Occipital lobe (tissue), 2 donors: ENCODE data around the gene XRN2. TPM values are rescaled to one million over a fixed set of nuclear protein-coding genes. Genes with fewer than 3 reads are reported as not detected.

Source experiments
- DNase-seq: peaks from one replicate; lab custom pipeline; 2025; lab: John Stamatoyannopoulos, UW
- total RNA-seq: library from RNA; depleted of rRNA; stranded (reverse); fragments of >200 nt; gene quantifications from one replicate; pipeline ENCODE4 v1.2.3, GENCODE V29; 2014

XRN2 gene
- total RNA-seq = 98.6 TPM

GRCh38 chr20:21303061-21303871 lies at the start of gene XRN2:
TSS of gene XRN2 (plus strand) at chr20:21303331. CDS start at chr20:21303399, 68 bp downstream.
- peak; percentile 90 for DNase-seq

- no peak for DNase-seq
Observed at GRCh38 chr20:21257192-21257591, 45.9 kb upstream of the XRN2 start.

- DNase-seq = no peak
Observed at GRCh38 chr20:21258411-21258810, 44.7 kb upstream of the XRN2 start.

- DNase-seq = peak; percentile 34
Observed at GRCh38 chr20:21259346-21259745, 43.8 kb upstream of the XRN2 start.

GRCh38 chr20:21262812-21263211 lies 40.3 kb upstream of the XRN2 start:
- no peak for DNase-seq

GRCh38 chr20:21265261-21266190 lies 37.6 kb upstream of the XRN2 start:
- DNase-seq = no peak

- no peak for DNase-seq
Observed at GRCh38 chr20:21266191-21266536, 37.0 kb upstream of the XRN2 start.

GRCh38 chr20:21269772-21270171 lies 33.4 kb upstream of the XRN2 start:
- DNase-seq = no peak

- no peak for DNase-seq
Observed at GRCh38 chr20:21270806-21271205, 32.3 kb upstream of the XRN2 start.

- DNase-seq = no peak
Observed at GRCh38 chr20:21272279-21272678, 30.9 kb upstream of the XRN2 start.

GRCh38 chr20:21272679-21273078 lies 30.5 kb upstream of the XRN2 start:
- no peak for DNase-seq

- DNase-seq = no peak
Observed at GRCh38 chr20:21273755-21274386, 29.3 kb upstream of the XRN2 start.

GRCh38 chr20:21278829-21279228 lies 24.3 kb upstream of the XRN2 start:
- DNase-seq = no peak

GRCh38 chr20:21279706-21280521 lies 23.2 kb upstream of the XRN2 start:
- DNase-seq = no peak

GRCh38 chr20:21280522-21281016 lies 22.6 kb upstream of the XRN2 start:
- no peak for DNase-seq

- DNase-seq = no peak
Observed at GRCh38 chr20:21286775-21287174, 16.4 kb upstream of the XRN2 start.

- no peak for DNase-seq
Observed at GRCh38 chr20:21288587-21289370, 14.4 kb upstream of the XRN2 start.

GRCh38 chr20:21289651-21290050 lies 13.5 kb upstream of the XRN2 start:
- no peak for DNase-seq

GRCh38 chr20:21291026-21291425 lies 12.1 kb upstream of the XRN2 start:
- DNase-seq = no peak

- DNase-seq = no peak
Observed at GRCh38 chr20:21294755-21295154, 8.4 kb upstream of the XRN2 start.
